NCI-H748 (cell line): ENCODE results near the gene MYOG.

Experiments
- DNase-seq: peaks from one replicate; lab custom pipeline; 2025; ENCODE audit not compliant: unreplicated experiment; lab: John Stamatoyannopoulos, UW

Gene MYOG

DNA sequence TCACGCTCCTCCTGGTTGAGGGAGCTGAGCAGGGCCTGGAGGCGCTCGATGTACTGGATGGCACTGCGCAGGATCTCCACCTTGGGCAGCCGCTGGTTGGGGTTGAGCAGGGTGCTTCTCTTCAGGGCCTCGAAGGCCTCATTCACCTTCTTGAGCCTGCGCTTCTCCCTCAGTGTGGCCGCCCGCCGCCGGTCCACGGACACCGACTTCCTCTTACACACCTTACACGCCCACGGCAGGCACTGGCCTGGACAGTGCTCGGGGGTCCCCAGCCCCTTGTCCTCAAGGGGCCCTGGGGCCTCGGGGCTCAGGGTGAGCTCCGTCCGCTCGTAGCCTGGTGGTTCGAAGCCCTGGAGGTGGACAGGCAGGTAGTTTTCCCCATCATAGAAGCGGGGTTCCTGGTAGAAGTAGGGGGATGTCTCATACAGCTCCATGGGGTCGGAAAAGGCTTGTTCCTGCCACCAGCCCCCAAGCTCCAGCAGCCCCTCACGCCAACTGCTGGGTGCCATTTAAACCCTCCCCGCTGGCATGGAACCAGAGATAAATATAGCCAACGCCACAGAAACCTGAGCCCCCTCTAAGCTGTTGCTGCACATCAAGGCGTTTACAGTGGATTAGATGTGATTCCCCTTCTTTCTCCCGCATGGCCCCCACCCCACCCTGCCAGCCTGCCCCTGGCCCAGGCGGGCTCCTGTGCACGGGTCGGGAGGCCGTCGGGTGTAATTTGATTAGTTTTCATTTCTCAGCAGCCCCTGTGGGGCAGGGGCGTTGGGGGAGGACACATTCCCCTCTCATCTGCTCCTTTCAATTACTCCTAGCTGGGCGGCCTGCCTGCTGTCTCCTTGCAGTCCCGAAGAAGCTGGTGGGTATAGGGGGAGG lies at the start of gene MYOG:
MYOG (minus strand) TSS at position 485 of the 879 bp plus-strand sequence; CDS start at position 434, 51 bp downstream.
- DNase-seq = no peak

GRCh38 chr1:203133970-203134725 lies 48.3 kb upstream of the MYOG start:
- DNase-seq = no peak

DNA sequence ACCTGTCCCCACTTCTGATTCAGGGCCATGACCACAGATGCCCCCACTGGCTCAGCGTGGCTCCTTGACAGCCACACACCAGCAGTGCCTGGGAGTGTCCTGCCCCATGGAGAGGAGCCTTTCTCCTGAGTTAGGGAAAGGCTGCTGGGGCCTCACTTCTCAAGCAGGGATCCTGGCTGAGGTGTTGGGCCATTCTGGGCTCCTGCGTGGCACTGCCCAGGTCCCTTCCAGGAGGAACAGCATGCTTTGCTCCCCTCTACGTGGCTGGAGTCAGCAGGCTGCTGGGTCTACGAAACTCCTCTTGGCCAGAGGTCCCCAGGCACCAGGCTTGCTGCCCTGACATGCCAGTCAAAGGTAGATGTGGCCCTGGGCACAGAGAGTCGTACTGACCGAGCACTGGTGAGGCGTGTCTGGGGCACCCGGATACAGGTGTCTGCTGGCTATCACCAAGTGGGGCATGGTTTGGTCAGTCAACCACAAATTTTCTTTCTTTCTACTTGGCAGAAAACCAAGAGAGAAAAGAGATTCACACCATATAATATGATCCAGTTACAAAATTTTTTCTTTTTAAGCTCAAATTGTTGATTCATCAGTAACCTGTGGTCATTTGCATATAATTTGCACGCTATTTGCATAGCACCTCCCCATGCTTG lies 45.9 kb upstream of the MYOG start:
- DNase-seq = no peak

DNA sequence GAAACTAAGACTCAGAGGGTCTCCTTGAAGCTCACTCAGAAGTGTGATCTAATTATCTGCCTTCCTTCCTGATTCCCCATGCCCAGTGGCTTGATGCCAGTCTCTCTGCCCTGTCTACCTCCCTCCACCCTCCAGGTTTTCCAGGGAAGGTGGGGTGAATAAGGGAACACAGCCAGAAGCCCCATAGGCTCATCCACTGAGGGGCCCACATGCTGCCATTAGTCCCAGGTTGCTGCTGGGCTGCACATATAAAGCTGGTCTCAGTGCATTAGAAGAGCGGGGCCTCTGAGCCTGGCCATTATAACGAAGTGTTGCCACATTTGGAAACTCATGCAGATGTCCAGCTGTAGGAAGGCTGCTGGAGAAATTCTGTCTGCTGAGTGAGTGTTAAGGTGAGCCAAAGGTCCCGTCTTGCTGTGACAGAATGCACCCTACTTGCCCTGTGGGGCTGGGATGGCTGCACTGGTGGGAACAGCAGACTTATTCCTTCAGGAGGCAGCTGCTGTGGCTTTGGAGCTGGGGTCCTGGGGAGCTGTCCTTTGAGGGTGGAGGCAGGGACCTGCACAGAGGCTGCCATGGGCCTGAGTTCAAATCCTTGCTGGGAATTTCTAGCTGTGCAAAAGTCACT lies 44.7 kb upstream of the MYOG start:
- DNase-seq = no peak

DNA sequence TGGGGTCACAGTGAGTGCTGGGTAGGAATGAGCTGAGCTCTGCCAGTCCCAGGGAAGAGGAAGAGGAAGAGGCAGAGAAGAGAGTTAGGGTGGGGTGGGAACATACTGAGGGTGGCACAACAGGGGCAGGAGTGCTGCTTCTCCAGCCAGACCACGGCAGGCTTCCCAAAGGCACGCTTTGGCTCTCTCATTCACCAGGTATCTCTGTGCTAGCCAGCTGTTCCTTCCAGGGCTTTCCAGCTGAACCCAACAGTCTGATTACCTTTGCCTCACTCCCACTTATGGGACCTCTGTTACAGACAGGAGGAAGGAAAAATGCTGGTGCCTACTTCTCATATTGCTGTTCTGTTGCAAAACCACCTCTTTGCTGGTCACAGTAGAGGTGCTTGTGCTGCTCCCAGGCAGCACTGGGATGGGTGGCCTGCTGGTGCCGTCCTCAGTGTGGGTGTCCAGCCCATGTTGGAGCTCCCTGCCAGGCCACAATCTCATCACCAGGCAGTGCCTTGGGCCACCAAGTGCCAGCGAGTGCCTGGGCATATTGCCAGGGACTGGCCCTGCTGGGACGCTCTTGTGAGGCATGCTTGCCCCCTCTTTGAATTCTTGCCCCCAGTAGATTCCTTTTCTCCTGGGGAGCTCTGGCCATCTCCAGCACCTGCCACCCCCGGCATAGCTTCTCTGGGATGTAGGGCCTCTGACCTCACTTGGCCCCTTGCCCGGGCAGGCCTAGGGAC lies 43.9 kb upstream of the MYOG start:
- DNase-seq = no peak

DNA sequence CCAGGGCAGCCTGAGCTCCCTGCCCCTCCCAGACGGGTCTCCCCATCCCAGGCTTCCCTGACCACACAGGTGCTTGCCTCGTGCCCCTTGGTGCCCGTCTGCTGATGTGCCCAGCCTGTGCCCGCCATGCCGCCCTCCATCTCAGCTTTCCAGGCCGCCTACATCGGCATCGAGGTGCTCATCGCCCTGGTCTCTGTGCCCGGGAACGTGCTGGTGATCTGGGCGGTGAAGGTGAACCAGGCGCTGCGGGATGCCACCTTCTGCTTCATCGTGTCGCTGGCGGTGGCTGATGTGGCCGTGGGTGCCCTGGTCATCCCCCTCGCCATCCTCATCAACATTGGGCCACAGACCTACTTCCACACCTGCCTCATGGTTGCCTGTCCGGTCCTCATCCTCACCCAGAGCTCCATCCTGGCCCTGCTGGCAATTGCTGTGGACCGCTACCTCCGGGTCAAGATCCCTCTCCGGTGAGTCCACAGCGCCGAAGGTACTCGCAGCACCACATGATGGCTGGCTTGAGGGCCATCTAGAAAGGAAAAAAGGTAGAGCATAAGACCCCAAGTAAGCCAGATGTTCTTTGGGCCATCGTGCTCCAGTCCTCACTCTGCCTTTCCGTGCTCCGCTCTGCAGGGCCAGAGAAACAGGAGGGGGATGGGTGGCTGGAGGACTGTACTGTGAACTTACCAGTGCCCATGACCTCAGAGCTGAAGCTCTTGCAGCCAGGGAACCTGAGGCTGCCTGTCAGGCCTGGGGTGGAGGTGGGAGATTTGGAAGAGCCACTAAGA lies 43.1 kb upstream of the MYOG start:
- no peak for DNase-seq

DNA sequence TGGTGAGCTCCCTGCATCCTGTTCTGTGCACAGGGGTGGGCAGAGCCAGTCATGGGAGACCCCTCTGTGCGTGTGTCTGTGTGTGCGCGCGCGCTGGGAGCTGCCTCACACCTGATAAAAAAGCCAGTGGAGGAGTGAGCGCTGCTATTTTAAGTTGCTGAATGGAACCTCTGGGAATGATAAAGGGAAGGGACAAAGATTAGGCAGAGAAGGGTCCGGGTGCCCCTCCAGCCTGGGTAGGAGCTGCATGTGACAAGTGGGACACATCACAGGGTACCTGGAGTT lies 42.6 kb upstream of the MYOG start:
- no peak for DNase-seq

DNA sequence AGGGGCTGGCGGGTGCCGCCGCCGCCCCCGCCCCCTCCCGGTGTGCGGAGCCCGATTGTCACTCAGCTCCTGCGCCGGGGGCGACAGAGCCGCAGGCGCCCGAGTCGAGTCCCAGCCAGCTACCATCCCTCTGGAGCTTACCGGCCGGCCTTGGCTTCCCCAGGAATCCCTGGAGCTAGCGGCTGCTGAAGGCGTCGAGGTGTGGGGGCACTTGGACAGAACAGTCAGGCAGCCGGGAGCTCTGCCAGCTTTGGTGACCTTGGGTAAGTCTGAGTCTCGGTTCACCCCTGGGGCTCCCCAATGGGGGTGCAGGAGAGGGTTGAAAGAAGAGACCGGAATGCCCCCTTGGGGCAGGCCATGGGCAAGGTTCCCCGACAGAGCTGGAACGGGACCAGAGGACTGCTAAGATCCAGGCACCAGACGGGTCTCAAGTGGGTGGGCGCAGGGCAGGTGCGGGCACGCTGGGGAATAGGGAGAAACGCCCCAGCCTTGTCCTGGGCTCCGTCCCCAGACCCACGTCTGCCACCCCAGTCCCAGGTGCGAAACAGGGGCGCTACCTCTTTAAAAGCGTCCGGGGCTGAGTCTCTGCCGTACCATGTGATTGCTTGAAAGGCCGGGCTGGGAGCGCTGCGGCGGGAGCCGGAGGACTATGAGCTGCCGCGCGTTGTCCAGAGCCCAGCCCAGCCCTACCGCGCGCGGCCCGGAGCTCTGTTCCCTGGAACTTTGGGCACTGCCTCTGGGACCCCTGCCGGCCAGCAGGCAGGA lies 42.0 kb upstream of the MYOG start, which contains the start of gene ADORA1:
ADORA1 (plus strand) TSS at position 61 of the 765 bp plus-strand sequence. CDS start 1,116 bp downstream, outside the sequence.
- peak; percentile 48 for DNase-seq

DNA sequence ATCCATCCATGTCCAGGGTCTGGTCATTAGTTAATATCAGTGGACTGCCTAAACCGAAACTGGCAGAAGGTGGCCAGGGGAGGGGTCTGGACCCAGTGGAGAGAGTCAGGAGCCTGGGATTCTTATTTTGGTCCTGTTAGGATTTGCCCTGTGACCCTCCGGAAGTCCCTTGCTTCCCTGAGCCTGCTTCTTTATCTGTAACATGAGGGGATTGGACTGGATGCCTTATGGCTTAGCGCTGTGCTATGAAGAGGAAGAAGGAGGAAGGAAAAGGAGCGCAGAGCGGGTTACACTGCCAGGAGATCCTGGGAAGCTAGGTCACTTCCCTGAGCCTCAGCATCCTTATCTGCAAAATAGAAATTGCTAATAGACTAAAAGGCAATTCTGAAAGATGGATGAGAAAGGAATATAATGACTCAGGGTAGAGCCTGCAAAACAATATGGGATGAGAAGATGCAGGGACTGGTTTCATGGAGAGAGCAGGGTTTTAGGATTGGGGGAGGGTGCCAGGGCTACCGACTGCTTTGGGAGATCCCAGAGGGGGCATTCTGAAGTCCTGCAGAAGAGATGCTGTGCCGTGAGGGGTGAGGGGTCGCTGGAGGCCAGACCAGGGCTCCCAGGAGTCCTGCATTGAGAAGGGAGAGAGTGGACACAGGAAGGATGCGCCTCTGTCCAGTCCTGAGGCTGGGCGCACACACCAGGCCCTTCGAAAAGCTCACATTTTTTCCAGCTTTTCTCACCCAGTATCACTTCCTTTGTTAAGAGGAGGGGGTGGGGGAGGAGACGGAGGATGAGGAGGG lies 41.3 kb upstream of the MYOG start:
- DNase-seq = no peak

- DNase-seq = peak; percentile 2
Measured at GRCh38 chr1:203126151-203126865, 40.5 kb upstream of the MYOG start.

DNA sequence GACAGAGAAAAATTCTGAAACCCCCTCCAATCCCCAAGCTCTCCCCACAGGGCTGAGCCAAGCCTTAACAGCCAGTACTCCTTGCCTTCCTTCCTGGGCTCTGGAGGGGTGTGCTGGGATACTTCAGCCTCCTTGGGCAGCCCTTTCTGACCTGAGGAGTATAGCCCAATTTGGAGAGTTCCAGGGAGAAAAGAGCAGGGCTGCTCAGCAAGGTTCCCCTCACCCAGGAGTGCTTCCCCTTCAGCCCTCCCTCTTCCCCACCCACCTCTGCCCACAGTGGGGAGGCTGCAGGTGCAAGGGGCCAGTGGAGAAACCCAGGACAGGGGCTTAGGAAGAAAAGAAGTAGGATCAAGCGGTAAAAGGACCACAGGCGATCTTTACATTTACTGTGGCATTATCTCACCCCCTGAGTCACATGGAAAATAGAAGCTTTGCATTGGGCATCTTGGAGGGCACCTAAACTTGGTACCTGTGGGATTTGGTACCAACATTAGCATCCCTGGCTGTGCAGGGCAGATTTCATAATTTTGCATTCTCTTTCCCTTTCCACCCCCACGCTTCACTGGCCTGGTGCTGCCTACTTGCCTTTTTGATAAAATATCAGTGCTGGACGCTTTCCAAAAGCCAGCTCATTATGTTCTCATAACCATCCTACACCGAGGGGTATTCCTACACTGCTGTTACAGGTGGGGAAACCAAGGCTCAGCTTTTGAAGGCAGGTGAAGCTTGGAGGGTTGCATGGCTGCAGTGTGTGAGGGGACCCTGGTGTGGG lies 38.9 kb upstream of the MYOG start:
- no peak for DNase-seq

GRCh38 chr1:203124011-203124410 lies 38.2 kb upstream of the MYOG start:
- no peak for DNase-seq

- no peak for DNase-seq
Measured at GRCh38 chr1:203122159-203122558, 36.3 kb upstream of the MYOG start.

DNA sequence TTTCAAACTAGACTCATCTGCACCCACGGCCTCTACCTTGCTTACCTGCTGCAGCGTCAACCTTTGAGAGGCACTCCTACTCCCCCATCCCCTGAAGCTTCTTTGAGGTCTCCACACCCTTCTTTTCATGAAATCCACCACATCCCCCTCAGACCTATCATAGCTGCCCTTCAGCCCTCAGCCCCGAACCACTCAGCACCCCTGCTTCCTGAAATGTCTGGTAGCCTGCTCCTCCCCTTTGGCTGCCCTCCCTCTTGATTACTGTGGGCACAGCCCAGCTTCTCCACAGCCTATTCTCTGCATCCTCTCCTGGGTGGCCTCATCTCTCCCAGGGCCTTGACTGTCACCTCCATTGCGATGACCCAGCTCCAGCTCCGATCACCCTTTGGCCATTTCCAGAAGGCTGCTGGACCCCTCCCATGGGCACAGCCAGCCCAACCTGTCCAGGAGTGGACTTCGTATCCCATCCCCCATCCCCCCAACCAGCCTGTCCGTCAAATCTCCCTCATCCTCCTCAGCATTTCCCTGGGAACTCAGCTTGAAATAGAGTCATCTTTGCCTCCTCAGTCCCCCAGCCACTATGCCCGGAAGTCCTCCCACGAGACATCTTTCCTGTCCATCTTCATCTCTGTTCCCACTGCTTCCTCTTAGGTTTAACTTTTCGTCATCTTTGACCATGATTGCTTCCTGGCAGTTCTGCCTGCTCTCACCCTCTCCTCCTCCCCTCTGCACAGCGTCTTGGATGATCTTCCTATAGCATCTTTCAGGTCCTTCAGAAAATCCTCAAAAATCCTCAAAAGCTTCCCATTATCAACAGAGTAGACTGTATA lies 35.6 kb upstream of the MYOG start:
- no peak for DNase-seq

DNA sequence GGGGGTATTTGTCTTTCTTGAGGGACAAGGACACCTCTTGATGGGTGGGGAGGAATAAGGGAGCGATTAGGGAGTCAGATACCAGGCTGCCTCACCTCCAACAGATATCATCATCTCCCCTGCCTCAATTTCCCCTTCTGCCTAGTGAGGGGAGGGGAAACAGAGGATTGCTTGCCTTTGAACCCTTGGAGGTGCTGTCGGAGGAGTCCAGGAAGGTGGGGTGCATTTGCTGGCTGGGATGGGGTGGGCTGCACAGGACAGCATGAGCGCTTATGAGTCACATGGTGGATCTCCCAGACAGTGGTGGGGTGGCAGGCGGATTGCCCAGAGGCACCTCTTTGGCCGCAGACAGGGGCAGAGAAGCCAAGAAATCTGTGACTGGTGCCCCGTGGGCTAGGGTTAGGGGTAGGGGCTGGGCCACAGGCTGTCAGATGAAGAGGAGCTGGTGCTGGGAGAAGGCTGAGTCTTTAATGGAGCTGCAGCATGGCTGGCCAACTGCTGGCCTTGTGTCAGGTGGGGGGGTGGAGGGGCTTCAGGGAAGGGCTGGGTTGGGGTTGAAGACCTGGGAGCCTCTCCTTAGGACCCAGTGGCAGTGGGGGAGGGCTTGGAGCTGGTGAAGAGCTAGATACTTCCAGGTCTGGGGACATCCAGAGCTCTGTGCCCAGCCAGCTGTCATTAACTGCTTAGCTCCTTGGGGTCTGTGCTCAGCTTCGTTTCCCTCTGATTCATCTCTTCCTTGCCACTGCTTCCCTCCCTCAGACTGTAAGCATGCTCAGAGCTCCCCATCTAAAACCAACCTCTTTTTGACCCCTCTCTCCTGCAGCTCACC lies 34.7 kb upstream of the MYOG start:
- no peak for DNase-seq
